ENCODE measurements around the gene CD74. TPM values are rescaled to one million over a fixed set of nuclear protein-coding genes. Genes with fewer than 3 reads are reported as not detected.

Gene CD74
- total RNA-seq, 6 experiments from 2014 or later, result 0.37 TPM; not detected in 5

GRCh38 chr5:150376799-150377771 is 35.6 kb downstream of the CD74 start:
- peaks cover 34% of the 10 kb centered on the region for H3K4me1 Mint-ChIP-seq (ENCODE audit: low read depth)
- peak; percentile 70 for DNase-seq
- H3K9me3 Mint-ChIP-seq, result peaks cover 16% of the 10 kb centered on the region
- H3K27me3 Mint-ChIP-seq (ENCODE audit: insufficient read depth), result peaks cover 4% of the 10 kb centered on the region; the same call in 1 of the 2 replicates
- peak overlapping the region; percentile 86 for H3K4me3 Mint-ChIP-seq
- H3K36me3 Mint-ChIP-seq (ENCODE audit: low read depth), result peaks cover 58% of the 10 kb centered on the region
- peak overlapping the region; percentile 100 for H3K27ac Mint-ChIP-seq
- TF ChIP-seq CTCF (IDR thresholded peaks at IDR 0.05), result no peak

GRCh38 chr5:150374651-150375050 is 38.1 kb downstream of the CD74 start:
- TF ChIP-seq CTCF (IDR thresholded peaks at IDR 0.05), result no peak
- peaks cover 4% of the 10 kb centered on the region; the same call in 1 of the 2 replicates for H3K27me3 Mint-ChIP-seq (ENCODE audit: insufficient read depth)
- H3K27ac Mint-ChIP-seq, result no peak overlapping the region
- peaks cover 34% of the 10 kb centered on the region for H3K4me1 Mint-ChIP-seq (ENCODE audit: low read depth)
- peaks cover 12% of the 10 kb centered on the region for H3K9me3 Mint-ChIP-seq
- no peak overlapping the region for H3K4me3 Mint-ChIP-seq
- no peak for DNase-seq
- H3K36me3 Mint-ChIP-seq (ENCODE audit: low read depth), result peaks cover 52% of the 10 kb centered on the region

GRCh38 chr5:150372639-150373038 is 40.1 kb downstream of the CD74 start:
- peaks cover 21% of the 10 kb centered on the region for H3K4me1 Mint-ChIP-seq (ENCODE audit: low read depth)
- peaks cover 35% of the 10 kb centered on the region for H3K36me3 Mint-ChIP-seq (ENCODE audit: low read depth)
- H3K27me3 Mint-ChIP-seq (ENCODE audit: insufficient read depth), result peaks cover 4% of the 10 kb centered on the region; the same call in 1 of the 2 replicates
- no peaks in the 10 kb centered on the region for H3K9me3 Mint-ChIP-seq
- DNase-seq, result no peak
- no peak overlapping the region for H3K4me3 Mint-ChIP-seq
- no peak for TF ChIP-seq CTCF (IDR thresholded peaks at IDR 0.05)
- no peak overlapping the region for H3K27ac Mint-ChIP-seq

GRCh38 chr5:150368526-150368925 is 44.2 kb downstream of the CD74 start:
- H3K27me3 Mint-ChIP-seq (ENCODE audit: insufficient read depth), result no peaks in the 10 kb centered on the region; the same call in 1 of the 2 replicates
- no peak for TF ChIP-seq CTCF (IDR thresholded peaks at IDR 0.05)

GRCh38 chr5:150364004-150364403 is 48.7 kb downstream of the CD74 start:
- Mint-ChIP-seq H3K4me1 (ENCODE audit: low read depth) (peaks cover 5% of the 10 kb centered on the region), H3K27me3 (ENCODE audit: insufficient read depth) (no peaks in the 10 kb centered on the region; the same call in 1 of the 2 replicates), H3K4me3 (no peak overlapping the region), H3K36me3 (ENCODE audit: low read depth) (peaks cover 23% of the 10 kb centered on the region), H3K27ac (no peak overlapping the region), H3K9me3 (no peaks in the 10 kb centered on the region)
- DNase-seq, result no peak
- TF ChIP-seq CTCF (IDR thresholded peaks at IDR 0.05), result no peak

More at GRCh38 chr5:150368526-150368925, 44.2 kb downstream of the CD74 start:
- H3K4me3 Mint-ChIP-seq, result no peak overlapping the region
- no peaks in the 10 kb centered on the region for H3K4me1 Mint-ChIP-seq (ENCODE audit: low read depth)
- no peak overlapping the region for H3K27ac Mint-ChIP-seq
- no peaks in the 10 kb centered on the region for H3K9me3 Mint-ChIP-seq
- peaks cover 24% of the 10 kb centered on the region; the same call in 1 of the 2 replicates for H3K36me3 Mint-ChIP-seq (ENCODE audit: low read depth)
- no peak for DNase-seq
